Caco-2 (cell line): ENCODE measurements around the gene CABP1. TPM values are rescaled to one million over a fixed set of nuclear protein-coding genes. Genes with fewer than 3 reads are reported as not detected.

Experiments
- BruUV-seq: library from RNA; stranded (reverse); fragments of 400-500 nt; replicated peaks from 2 replicates; lab custom pipeline; 2021; lab: Mats Ljungman, UMichigan
- CTCF ChIA-PET: fragments of 300-600 bp; sonication (Branson Sonifier 250); formaldehyde crosslinking; loops from one replicate; lab custom pipeline; 2022; ENCODE audit warnings: antibody characterized with exemption; lab: Charles Lee
- POLR2A ChIA-PET: fragments of 300-600 bp; sonication (Branson Sonifier 250); formaldehyde crosslinking; loops from one replicate; lab custom pipeline; 2022; ENCODE audit warnings: antibody characterized with exemption; lab: Charles Lee
- DNase-seq, 2 experiments: peaks; one replicate each; pipeline versions ENCODE4 v3.0.0 to v3.0.0-alpha.2; 2020 to 2022
- H3K27me3 ChIP-seq: replicated peaks from 2 replicates; pipeline ENCODE4 v1.6.0; 2011; ENCODE audit warnings: low read length; ENCODE audit not compliant: control insufficient read depth, insufficient read depth
- H3K36me3 ChIP-seq: 2 replicates; pipeline ENCODE4 v1.5.1; 2011; ENCODE audit warnings: low read length; ENCODE audit not compliant: control insufficient read depth, insufficient read depth
- H3K4me1 ChIP-seq: fragments of 250-450 bp; sonication (Bioruptor Pico); 2 replicates; pipeline ENCODE4 v1.5.1; 2020; ENCODE audit warnings: mild to moderate bottlenecking
- H3K4me3 ChIP-seq: 2 replicates; pipeline ENCODE4 v1.5.1; 2011; ENCODE audit warnings: low read depth, mild to moderate bottlenecking, control low read depth, low read length
- H3K9me3 ChIP-seq: fragments of 250-450 bp; sonication (Bioruptor Pico); 2 replicates; pipeline ENCODE4 v1.5.1; 2020; ENCODE audit warnings: mild to moderate bottlenecking, moderate library complexity
- H3K27ac Mint-ChIP-seq: one replicate; pipeline ENCODE4 v1.8.0; 2022; ENCODE audit warnings: mixed read lengths; ENCODE audit not compliant: unreplicated experiment
- H3K27me3 Mint-ChIP-seq: one replicate; pipeline ENCODE4 v1.8.0; 2022; ENCODE audit warnings: mixed read lengths; ENCODE audit not compliant: insufficient read depth, unreplicated experiment
- H3K36me3 Mint-ChIP-seq: one replicate; pipeline ENCODE4 v1.8.0; 2022; ENCODE audit warnings: mild to moderate bottlenecking, mixed read lengths; ENCODE audit not compliant: insufficient read depth, unreplicated experiment
- H3K4me1 Mint-ChIP-seq: one replicate; pipeline ENCODE4 v1.8.0; 2022; ENCODE audit warnings: low read depth, mixed read lengths; ENCODE audit not compliant: unreplicated experiment
- H3K4me3 Mint-ChIP-seq: one replicate; pipeline ENCODE4 v1.8.0; 2022; ENCODE audit warnings: mild to moderate bottlenecking, moderate library complexity, mixed read lengths; ENCODE audit not compliant: unreplicated experiment
- H3K9me3 Mint-ChIP-seq: one replicate; pipeline ENCODE4 v1.8.0; 2022; ENCODE audit warnings: mixed read lengths; ENCODE audit not compliant: unreplicated experiment
- intact Hi-C: fragments of 100-400 bp; cut with micrococcal nuclease; formaldehyde crosslinking; loops from one replicate; pipeline ENCODE4 v1.10.0; 2022; ENCODE audit not compliant: unreplicated experiment
- total RNA-seq: library from RNA; stranded (reverse); gene quantifications from 2 replicates; pipeline ENCODE4 v1.2.3, GENCODE V29; 2022
- TF ChIP-seq, protein P1 (sequence below), 2 experiments: fragments of 200-600 bp in 1 of 2; IDR thresholded peaks; 1 replicate in 1 of 2; 2 replicates in 1 of 2; pipeline versions ENCODE4 v1.5.1 to v1.8.0; 2011 to 2022; ENCODE audit warnings: antibody characterized with exemption in 1 of 2, control low read depth in 1 of 2, inconsistent platforms in 1 of 2, low read depth in 1 of 2, low read length in 1 of 2, mild to moderate bottlenecking in 1 of 2, moderate library complexity in 1 of 2; ENCODE audit not compliant: insufficient read depth in 1 of 2, severe bottlenecking in 1 of 2, unreplicated experiment in 1 of 2

Gene CABP1
- total RNA-seq, 1 experiment from 2014 or later, result 0.95 TPM

DNA sequence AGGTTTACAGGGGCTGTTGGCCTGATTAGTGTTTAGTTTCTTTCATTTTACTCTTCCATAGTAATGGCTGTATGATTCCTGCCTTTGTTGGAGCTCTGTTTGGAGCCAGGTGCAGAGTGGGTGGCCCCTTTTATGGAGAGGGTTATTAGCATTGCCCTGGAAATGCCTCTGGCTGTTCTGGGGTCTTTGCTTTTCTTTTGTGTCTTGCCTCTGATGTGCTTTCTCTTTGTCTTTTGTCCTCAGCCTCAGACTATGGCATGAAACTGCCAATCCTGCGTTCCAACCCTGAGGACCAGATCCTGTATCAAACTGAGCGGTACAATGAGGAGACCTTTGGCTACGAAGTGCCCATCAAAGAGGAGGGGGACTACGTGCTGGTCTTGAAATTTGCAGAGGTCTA, 53.4 kb downstream of the CABP1 start:
- 0 out of 2 replicates have a peak, but pooled peaks cover 2% of the 10 kb centered on the region for H3K36me3 ChIP-seq

DNA sequence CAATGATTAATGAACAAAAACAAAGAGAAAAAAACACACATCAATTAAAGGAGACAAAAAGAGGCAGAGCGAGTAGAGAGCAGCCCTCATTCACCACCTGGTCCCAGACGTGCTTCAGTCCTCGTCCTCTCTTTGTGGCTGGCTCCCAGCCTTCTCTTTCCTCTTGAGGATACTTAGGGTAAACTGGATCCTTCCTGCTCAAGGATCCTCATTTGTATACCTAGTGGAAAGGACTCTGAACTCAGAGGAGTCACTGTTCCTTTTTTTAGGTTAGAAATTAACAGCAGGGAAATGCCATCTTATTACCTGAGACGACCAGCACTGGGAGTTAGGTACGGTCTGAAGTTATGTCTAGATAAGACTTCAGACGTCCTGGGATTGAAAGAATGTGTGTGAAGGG, 56.2 kb downstream of the CABP1 start:
- Mint-ChIP-seq H3K27ac (peak overlapping the region; percentile 66), H3K4me3 (peak overlapping the region; percentile 21), H3K36me3 (peaks cover 81% of the 10 kb centered on the region), H3K9me3 (no peaks in the 10 kb centered on the region), H3K27me3 (no peaks in the 10 kb centered on the region), H3K4me1 (peaks cover 39% of the 10 kb centered on the region)
- H3K36me3 ChIP-seq, result peaks cover 2% of the 10 kb centered on the region; the same call in 1 of the 2 replicates
- no peaks in the 10 kb centered on the region for H3K9me3 ChIP-seq
- ChIA-PET CTCF (no interaction called here), POLR2A (no interaction called here)
- no peak overlapping the region for H3K4me3 ChIP-seq
- BruUV-seq, result no TSS peak
- H3K4me1 ChIP-seq, result peaks cover 43% of the 10 kb centered on the region
- no peak for DNase-seq
- TF ChIP-seq, protein P1, sequence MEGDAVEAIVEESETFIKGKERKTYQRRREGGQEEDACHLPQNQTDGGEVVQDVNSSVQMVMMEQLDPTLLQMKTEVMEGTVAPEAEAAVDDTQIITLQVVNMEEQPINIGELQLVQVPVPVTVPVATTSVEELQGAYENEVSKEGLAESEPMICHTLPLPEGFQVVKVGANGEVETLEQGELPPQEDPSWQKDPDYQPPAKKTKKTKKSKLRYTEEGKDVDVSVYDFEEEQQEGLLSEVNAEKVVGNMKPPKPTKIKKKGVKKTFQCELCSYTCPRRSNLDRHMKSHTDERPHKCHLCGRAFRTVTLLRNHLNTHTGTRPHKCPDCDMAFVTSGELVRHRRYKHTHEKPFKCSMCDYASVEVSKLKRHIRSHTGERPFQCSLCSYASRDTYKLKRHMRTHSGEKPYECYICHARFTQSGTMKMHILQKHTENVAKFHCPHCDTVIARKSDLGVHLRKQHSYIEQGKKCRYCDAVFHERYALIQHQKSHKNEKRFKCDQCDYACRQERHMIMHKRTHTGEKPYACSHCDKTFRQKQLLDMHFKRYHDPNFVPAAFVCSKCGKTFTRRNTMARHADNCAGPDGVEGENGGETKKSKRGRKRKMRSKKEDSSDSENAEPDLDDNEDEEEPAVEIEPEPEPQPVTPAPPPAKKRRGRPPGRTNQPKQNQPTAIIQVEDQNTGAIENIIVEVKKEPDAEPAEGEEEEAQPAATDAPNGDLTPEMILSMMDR (IDR thresholded peaks at IDR 0.05; ENCODE audit: insufficient read depth in 1 of 2, low read depth in 1 of 2, low read length in 1 of 2, severe bottlenecking in 1 of 2, unreplicated experiment in 1 of 2), result no peak
- no peaks in the 10 kb centered on the region for H3K27me3 ChIP-seq
- intact Hi-C loops, result no loop called here

More for the DNA sequence above, 53.4 kb downstream of the CABP1 start:
- no peak overlapping the region for H3K4me3 Mint-ChIP-seq
- CTCF ChIA-PET, result no interaction called here
- peaks cover 53% of the 10 kb centered on the region for H3K36me3 Mint-ChIP-seq
- no peaks in the 10 kb centered on the region for H3K9me3 Mint-ChIP-seq
- POLR2A ChIA-PET, result no interaction called here
- TF ChIP-seq, protein P1 (IDR thresholded peaks at IDR 0.05; ENCODE audit: insufficient read depth in 1 of 2, low read depth in 1 of 2, low read length in 1 of 2, severe bottlenecking in 1 of 2, unreplicated experiment in 1 of 2), result no peak
- peaks cover 67% of the 10 kb centered on the region for H3K4me1 ChIP-seq
- peaks cover 44% of the 10 kb centered on the region for H3K4me1 Mint-ChIP-seq
- no peak overlapping the region for H3K4me3 ChIP-seq
- no peak for DNase-seq
- BruUV-seq, result no TSS peak
- no peaks in the 10 kb centered on the region for H3K27me3 ChIP-seq
- H3K27ac Mint-ChIP-seq, result no peak overlapping the region
- H3K9me3 ChIP-seq, result no peaks in the 10 kb centered on the region
- H3K27me3 Mint-ChIP-seq, result no peaks in the 10 kb centered on the region
- intact Hi-C loops, result no loop called here

DNA sequence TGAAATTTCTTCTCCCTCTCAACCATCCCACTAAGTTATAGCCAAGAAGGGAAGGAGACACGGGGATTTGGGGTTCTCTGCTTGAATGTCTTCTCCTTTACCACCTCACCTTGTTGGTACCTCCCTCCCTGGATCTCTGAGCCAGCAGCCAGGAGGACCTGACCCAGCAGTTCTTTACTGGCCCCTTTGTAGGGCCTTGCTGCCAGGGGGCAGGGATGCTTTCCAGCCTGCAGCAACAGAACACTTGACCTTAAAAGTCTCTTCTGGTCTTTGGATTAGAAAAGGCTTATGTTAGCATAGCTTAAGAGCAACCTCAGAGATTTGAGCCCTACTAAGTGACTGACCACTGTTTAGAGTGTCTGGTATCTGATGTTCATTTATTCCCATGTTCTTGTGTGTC, 56.9 kb downstream of the CABP1 start:
- H3K27ac Mint-ChIP-seq, result no peak overlapping the region
- H3K4me1 Mint-ChIP-seq, result peaks cover 32% of the 10 kb centered on the region
- H3K4me3 ChIP-seq, result no peak overlapping the region
- H3K27me3 ChIP-seq, result no peaks in the 10 kb centered on the region
- no peaks in the 10 kb centered on the region for H3K27me3 Mint-ChIP-seq
- ChIA-PET POLR2A (no interaction called here), CTCF (no interaction called here)
- H3K9me3 Mint-ChIP-seq, result no peaks in the 10 kb centered on the region
- H3K4me1 ChIP-seq, result peaks cover 36% of the 10 kb centered on the region
- H3K36me3 Mint-ChIP-seq, result peaks cover 82% of the 10 kb centered on the region
- BruUV-seq, result no TSS peak
- peaks cover 2% of the 10 kb centered on the region; the same call in 1 of the 2 replicates for H3K36me3 ChIP-seq
- TF ChIP-seq, protein P1 (IDR thresholded peaks at IDR 0.05; ENCODE audit: insufficient read depth in 1 of 2, low read depth in 1 of 2, low read length in 1 of 2, severe bottlenecking in 1 of 2, unreplicated experiment in 1 of 2), result no peak
- H3K9me3 ChIP-seq, result no peaks in the 10 kb centered on the region
- no peak overlapping the region for H3K4me3 Mint-ChIP-seq
- intact Hi-C loops, result no loop called here
- no peak for DNase-seq
